ENCODE results near the gene TIMMDC1. TPM values are rescaled to one million over a fixed set of nuclear protein-coding genes. Genes with fewer than 3 reads are reported as not detected.

The TIMMDC1 gene
- total RNA-seq, 5 donors from 2014 or later (not counting 1 experiment from before 2014, with no cell fraction given): 35.9 to 74.3 (median 68.0) TPM

GRCh38 chr3:119531151-119531550 is 32.8 kb downstream of the TIMMDC1 start:
- no peaks in the 10 kb centered on the region for H3K9me3 ChIP-seq
- H3K9me3 Mint-ChIP-seq: no peaks in the 10 kb centered on the region
- peaks cover 9% of the 10 kb centered on the region for H3K36me3 Mint-ChIP-seq
- H3K27me3 ChIP-seq (replicated peaks in 1 of 2; ENCODE audit: control insufficient read depth in 2 of 2, extremely low read depth in 1 of 2, insufficient read depth in 2 of 2, low read length in 1 of 2): no peaks in the 10 kb centered on the region
- ChIA-PET CTCF (interaction anchor here in 1 of 2 donors (0.6 kb wide), 1 partner anchor 459 kb away, joined by 4 read pairs; no protein-coding TSS in a partner anchor), POLR2A (no interaction called here)
- DNase-seq: no peak
- H3K4me1 Mint-ChIP-seq: no peaks in the 10 kb centered on the region
- H3K36me3 ChIP-seq (ENCODE audit: control insufficient read depth in 2 of 2, extremely low read depth in 1 of 2, insufficient read depth in 1 of 2, low read length in 1 of 2): peaks cover 0 to 3% of the 10 kb centered on the region in 2 donors
- no peaks in the 10 kb centered on the region for H3K4me1 ChIP-seq (ENCODE audit: control insufficient read depth in 1 of 2, extremely low read depth in 1 of 2, insufficient read depth in 2 of 2, low read length in 2 of 2)
- H3K27ac Mint-ChIP-seq: no peak overlapping the region
- H3K4me3 ChIP-seq (ENCODE audit: control insufficient read depth in 1 of 2, extremely low read depth in 1 of 2, low read length in 1 of 2): no peak overlapping the region
- WGBS (ENCODE audit: insufficient coverage): 90% methylated on average over 3 of the region's 4 CpGs
- no peak overlapping the region for H3K27ac ChIP-seq (ENCODE audit: low read length)
- H3K4me3 Mint-ChIP-seq: no peak overlapping the region
- no peak for ATAC-seq (replicated peaks in 1 of 4)
- H3K27me3 Mint-ChIP-seq: no peaks in the 10 kb centered on the region

GRCh38 chr3:119534296-119534695 is 35.9 kb downstream of the TIMMDC1 start:
- ChIA-PET CTCF (no interaction called here), POLR2A (no interaction called here)
- DNase-seq: no peak
- Mint-ChIP-seq H3K4me3 (no peak overlapping the region), H3K27ac (no peak overlapping the region), H3K9me3 (no peaks in the 10 kb centered on the region), H3K4me1 (no peaks in the 10 kb centered on the region), H3K27me3 (no peaks in the 10 kb centered on the region), H3K36me3 (no peaks in the 10 kb centered on the region)
- no peak overlapping the region for H3K4me3 ChIP-seq (ENCODE audit: control insufficient read depth in 1 of 2, extremely low read depth in 1 of 2, low read length in 1 of 2)
- no peaks in the 10 kb centered on the region for H3K36me3 ChIP-seq (ENCODE audit: control insufficient read depth in 2 of 2, extremely low read depth in 1 of 2, insufficient read depth in 1 of 2, low read length in 1 of 2)
- no peak for ATAC-seq (replicated peaks in 1 of 4)
- no CpG with 5 or more reads among the region's 1 CpG for WGBS (ENCODE audit: insufficient coverage)
- H3K27me3 ChIP-seq (replicated peaks in 1 of 2; ENCODE audit: control insufficient read depth in 2 of 2, extremely low read depth in 1 of 2, insufficient read depth in 2 of 2, low read length in 1 of 2): no peaks in the 10 kb centered on the region
- no peak overlapping the region for H3K27ac ChIP-seq (ENCODE audit: low read length)
- H3K9me3 ChIP-seq: no peaks in the 10 kb centered on the region
- no peaks in the 10 kb centered on the region for H3K4me1 ChIP-seq (ENCODE audit: control insufficient read depth in 1 of 2, extremely low read depth in 1 of 2, insufficient read depth in 2 of 2, low read length in 2 of 2)

GRCh38 chr3:119536757-119537156 is 38.4 kb downstream of the TIMMDC1 start:
- no peak overlapping the region for H3K4me3 Mint-ChIP-seq
- H3K9me3 Mint-ChIP-seq: no peaks in the 10 kb centered on the region
- no peak overlapping the region for H3K27ac Mint-ChIP-seq
- ChIA-PET CTCF (no interaction called here), POLR2A (no interaction called here)
- Histone ChIP-seq H3K4me1 (ENCODE audit: control insufficient read depth in 1 of 2, extremely low read depth in 1 of 2, insufficient read depth in 2 of 2, low read length in 2 of 2) (no peaks in the 10 kb centered on the region), H3K27ac (ENCODE audit: low read length) (no peak overlapping the region), H3K36me3 (ENCODE audit: control insufficient read depth in 2 of 2, extremely low read depth in 1 of 2, insufficient read depth in 1 of 2, low read length in 1 of 2) (no peaks in the 10 kb centered on the region), H3K4me3 (ENCODE audit: control insufficient read depth in 1 of 2, extremely low read depth in 1 of 2, low read length in 1 of 2) (no peak overlapping the region), H3K9me3 (no peaks in the 10 kb centered on the region), H3K27me3 (replicated peaks in 1 of 2; ENCODE audit: control insufficient read depth in 2 of 2, extremely low read depth in 1 of 2, insufficient read depth in 2 of 2, low read length in 1 of 2) (no peaks in the 10 kb centered on the region)
- DNase-seq (no peak), ATAC-seq (replicated peaks in 1 of 4) (no peak)
- H3K27me3 Mint-ChIP-seq: no peaks in the 10 kb centered on the region
- H3K36me3 Mint-ChIP-seq: no peaks in the 10 kb centered on the region
- WGBS (ENCODE audit: insufficient coverage): no CpG with 5 or more reads among the region's 4 CpGs
- no peaks in the 10 kb centered on the region for H3K4me1 Mint-ChIP-seq

- Histone ChIP-seq H3K4me1 (ENCODE audit: control insufficient read depth in 1 of 2, extremely low read depth in 1 of 2, insufficient read depth in 2 of 2, low read length in 2 of 2) (no peaks in the 10 kb centered on the region), H3K27me3 (replicated peaks in 1 of 2; ENCODE audit: control insufficient read depth in 2 of 2, extremely low read depth in 1 of 2, insufficient read depth in 2 of 2, low read length in 1 of 2) (no peaks in the 10 kb centered on the region), H3K4me3 (ENCODE audit: control insufficient read depth in 1 of 2, extremely low read depth in 1 of 2, low read length in 1 of 2) (no peak overlapping the region), H3K36me3 (ENCODE audit: control insufficient read depth in 2 of 2, extremely low read depth in 1 of 2, insufficient read depth in 1 of 2, low read length in 1 of 2) (no peaks in the 10 kb centered on the region), H3K27ac (ENCODE audit: low read length) (no peak overlapping the region), H3K9me3 (no peaks in the 10 kb centered on the region)
- ChIA-PET POLR2A (no interaction called here), CTCF (no interaction called here)
- Mint-ChIP-seq H3K36me3 (no peaks in the 10 kb centered on the region), H3K4me1 (no peaks in the 10 kb centered on the region), H3K27me3 (no peaks in the 10 kb centered on the region), H3K27ac (no peak overlapping the region), H3K9me3 (no peaks in the 10 kb centered on the region), H3K4me3 (no peak overlapping the region)
- no peak for DNase-seq
- ATAC-seq (replicated peaks in 1 of 4): no peak
- no CpG with 5 or more reads among the region's 1 CpG for WGBS (ENCODE audit: insufficient coverage)
Measured at GRCh38 chr3:119538772-119539171, 40.4 kb downstream of the TIMMDC1 start.

GRCh38 chr3:119541547-119541946 is 43.2 kb downstream of the TIMMDC1 start:
- Histone ChIP-seq H3K4me3 (ENCODE audit: control insufficient read depth in 1 of 2, extremely low read depth in 1 of 2, low read length in 1 of 2) (no peak overlapping the region), H3K27ac (ENCODE audit: low read length) (no peak overlapping the region), H3K9me3 (no peaks in the 10 kb centered on the region), H3K36me3 (ENCODE audit: control insufficient read depth in 2 of 2, extremely low read depth in 1 of 2, insufficient read depth in 1 of 2, low read length in 1 of 2) (no peaks in the 10 kb centered on the region), H3K4me1 (ENCODE audit: control insufficient read depth in 1 of 2, extremely low read depth in 1 of 2, insufficient read depth in 2 of 2, low read length in 2 of 2) (no peaks in the 10 kb centered on the region), H3K27me3 (replicated peaks in 1 of 2; ENCODE audit: control insufficient read depth in 2 of 2, extremely low read depth in 1 of 2, insufficient read depth in 2 of 2, low read length in 1 of 2) (no peaks in the 10 kb centered on the region)
- no peak overlapping the region for H3K4me3 Mint-ChIP-seq
- no peaks in the 10 kb centered on the region for H3K4me1 Mint-ChIP-seq
- DNase-seq (no peak), ATAC-seq (replicated peaks in 1 of 4) (no peak)
- no peak overlapping the region for H3K27ac Mint-ChIP-seq
- ChIA-PET POLR2A (no interaction called here), CTCF (no interaction called here)
- H3K27me3 Mint-ChIP-seq: no peaks in the 10 kb centered on the region
- 56% methylated on average over 3 of the region's 3 CpGs for whole genome bisulfite sequencing (ENCODE audit: insufficient coverage)
- no peaks in the 10 kb centered on the region for H3K9me3 Mint-ChIP-seq
- H3K36me3 Mint-ChIP-seq: no peaks in the 10 kb centered on the region

- H3K4me3 ChIP-seq (ENCODE audit: control insufficient read depth in 1 of 2, extremely low read depth in 1 of 2, low read length in 1 of 2): no peak overlapping the region
- Mint-ChIP-seq H3K4me1 (no peaks in the 10 kb centered on the region), H3K27ac (no peak overlapping the region), H3K4me3 (no peak overlapping the region), H3K9me3 (no peaks in the 10 kb centered on the region), H3K36me3 (no peaks in the 10 kb centered on the region), H3K27me3 (no peaks in the 10 kb centered on the region)
- H3K27me3 ChIP-seq (replicated peaks in 1 of 2; ENCODE audit: control insufficient read depth in 2 of 2, extremely low read depth in 1 of 2, insufficient read depth in 2 of 2, low read length in 1 of 2): no peaks in the 10 kb centered on the region
- no peak for DNase-seq
- ATAC-seq (replicated peaks in 1 of 4): no peak
- CTCF ChIA-PET: no interaction called here
- POLR2A ChIA-PET: no interaction called here
- H3K27ac ChIP-seq (ENCODE audit: low read length): no peak overlapping the region
- H3K36me3 ChIP-seq (ENCODE audit: control insufficient read depth in 2 of 2, extremely low read depth in 1 of 2, insufficient read depth in 1 of 2, low read length in 1 of 2): no peaks in the 10 kb centered on the region
- WGBS (ENCODE audit: insufficient coverage): no CpG with 5 or more reads among the region's 2 CpGs
- no peaks in the 10 kb centered on the region for H3K4me1 ChIP-seq (ENCODE audit: control insufficient read depth in 1 of 2, extremely low read depth in 1 of 2, insufficient read depth in 2 of 2, low read length in 2 of 2)
- H3K9me3 ChIP-seq: no peaks in the 10 kb centered on the region
Measured at GRCh38 chr3:119542168-119542767, 43.9 kb downstream of the TIMMDC1 start.

- H3K36me3 Mint-ChIP-seq: no peaks in the 10 kb centered on the region
- no peak overlapping the region for H3K27ac Mint-ChIP-seq
- H3K27me3 Mint-ChIP-seq: no peaks in the 10 kb centered on the region
- no peak for DNase-seq
- H3K4me3 Mint-ChIP-seq: no peak overlapping the region
- no peaks in the 10 kb centered on the region for H3K9me3 Mint-ChIP-seq
- ChIA-PET CTCF (no interaction called here), POLR2A (interaction anchor here in 1 of 2 donors (0.6 to 0.7 kb wide), 2 partner anchors 16 to 35 kb away, joined by 3 read pairs; partner anchors contain the start of gene CD80)
- Histone ChIP-seq H3K27ac (ENCODE audit: low read length) (no peak overlapping the region), H3K4me3 (ENCODE audit: control insufficient read depth in 1 of 2, extremely low read depth in 1 of 2, low read length in 1 of 2) (no peak overlapping the region), H3K4me1 (ENCODE audit: control insufficient read depth in 1 of 2, extremely low read depth in 1 of 2, insufficient read depth in 2 of 2, low read length in 2 of 2) (no peaks in the 10 kb centered on the region), H3K36me3 (ENCODE audit: control insufficient read depth in 2 of 2, extremely low read depth in 1 of 2, insufficient read depth in 1 of 2, low read length in 1 of 2) (no peaks in the 10 kb centered on the region), H3K9me3 (no peaks in the 10 kb centered on the region), H3K27me3 (replicated peaks in 1 of 2; ENCODE audit: control insufficient read depth in 2 of 2, extremely low read depth in 1 of 2, insufficient read depth in 2 of 2, low read length in 1 of 2) (no peaks in the 10 kb centered on the region)
- H3K4me1 Mint-ChIP-seq: no peaks in the 10 kb centered on the region
- WGBS (ENCODE audit: insufficient coverage): 100% methylated on average over 2 of the region's 7 CpGs
- no peak for ATAC-seq (replicated peaks in 1 of 4)
Measured at GRCh38 chr3:119543147-119543546, 44.8 kb downstream of the TIMMDC1 start.
